GM12891 (cell line): ENCODE measurements around the gene FAM216A.

Experiments used
- DNase-seq: peaks from one replicate; pipeline ENCODE4 v3.0.0; 2011; ENCODE audit warnings: low spot score; ENCODE audit not compliant: insufficient read length
- FAIRE-seq: peaks from 2 replicates; lab custom pipeline; 2011; peaks lifted over from hg19 to GRCh38; lab: Jason Lieb, UNC
- PAX5 ChIP-seq: IDR thresholded peaks from 2 replicates; pipeline ENCODE4 v1.6.1; 2011; ENCODE audit warnings: low read length, moderate library complexity, mild to moderate bottlenecking; ENCODE audit not compliant: insufficient read depth, severe bottlenecking
- POLR2A ChIP-seq: IDR thresholded peaks from 2 replicates; pipeline ENCODE4 v1.6.1; 2011; ENCODE audit warnings: low read depth, low read length, control low read depth
- POLR2AphosphoS5 ChIP-seq: IDR thresholded peaks from 2 replicates; pipeline ENCODE4 v1.6.1; 2011; ENCODE audit warnings: low read depth, low read length, control low read depth
- POU2F2 ChIP-seq: IDR thresholded peaks from 2 replicates; pipeline ENCODE4 v1.6.1; 2011; ENCODE audit warnings: low read depth, mild to moderate bottlenecking, control low read depth, low read length, moderate library complexity
- SPI1 ChIP-seq: IDR thresholded peaks from 2 replicates; pipeline ENCODE4 v1.6.1; 2011; ENCODE audit warnings: low read depth, low read length, control low read depth
- TAF1 ChIP-seq: IDR thresholded peaks from 2 replicates; pipeline ENCODE4 v1.6.1; 2011; ENCODE audit warnings: low read depth, low read length, control low read depth

The FAM216A gene

DNA sequence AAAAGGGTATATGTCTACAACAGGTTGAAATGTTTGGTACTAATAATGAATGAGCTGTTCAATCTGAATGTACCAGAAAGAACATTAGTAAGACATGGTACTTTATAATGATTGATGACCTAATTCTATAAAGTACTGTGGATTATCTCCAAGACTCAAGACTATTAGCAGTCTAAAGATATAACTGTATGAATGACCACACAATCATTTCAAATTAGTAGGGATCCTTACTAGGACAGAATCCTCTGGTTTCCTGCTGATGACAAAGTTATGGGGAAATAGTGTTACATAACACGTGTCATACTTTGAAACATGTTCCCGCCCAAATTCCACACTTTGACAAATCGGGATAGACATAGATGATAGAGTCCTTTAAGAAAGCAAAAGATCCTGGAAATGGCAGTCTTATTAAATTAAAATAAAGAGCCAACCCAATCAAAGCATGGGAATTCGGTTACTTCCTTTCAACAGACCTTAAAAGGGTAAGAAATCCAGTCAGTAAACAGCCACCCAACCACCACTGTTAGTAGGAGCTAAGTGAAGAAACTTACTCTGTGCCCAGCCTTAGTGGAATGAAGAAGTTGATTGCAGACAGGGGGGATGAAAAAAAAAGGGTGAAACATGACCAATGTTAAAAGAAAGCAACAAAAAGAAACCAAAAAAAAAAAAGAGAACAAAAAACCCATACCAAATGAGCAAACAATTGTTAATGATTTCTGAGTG is 30.5 kb downstream of the FAM216A start:
- DNase-seq (no peak), FAIRE-seq (no peak)
- TF ChIP-seq POLR2A (no peak), TAF1 (no peak), POLR2AphosphoS5 (no peak), POU2F2 (no peak), PAX5 (no peak), SPI1 (no peak)

GRCh38 chr12:110501399-110501751 is 32.7 kb downstream of the FAM216A start:
- DNase-seq (peak; percentile 16), FAIRE-seq (peak; percentile 71)
- TF ChIP-seq PAX5, result no peak
- TF ChIP-seq POU2F2, result peak; percentile 31; the same call in 1 of the 2 replicates
- TF ChIP-seq TAF1, result no peak
- TF ChIP-seq POLR2A, result peak; percentile 72; the same call in 1 of the 2 replicates

DNA sequence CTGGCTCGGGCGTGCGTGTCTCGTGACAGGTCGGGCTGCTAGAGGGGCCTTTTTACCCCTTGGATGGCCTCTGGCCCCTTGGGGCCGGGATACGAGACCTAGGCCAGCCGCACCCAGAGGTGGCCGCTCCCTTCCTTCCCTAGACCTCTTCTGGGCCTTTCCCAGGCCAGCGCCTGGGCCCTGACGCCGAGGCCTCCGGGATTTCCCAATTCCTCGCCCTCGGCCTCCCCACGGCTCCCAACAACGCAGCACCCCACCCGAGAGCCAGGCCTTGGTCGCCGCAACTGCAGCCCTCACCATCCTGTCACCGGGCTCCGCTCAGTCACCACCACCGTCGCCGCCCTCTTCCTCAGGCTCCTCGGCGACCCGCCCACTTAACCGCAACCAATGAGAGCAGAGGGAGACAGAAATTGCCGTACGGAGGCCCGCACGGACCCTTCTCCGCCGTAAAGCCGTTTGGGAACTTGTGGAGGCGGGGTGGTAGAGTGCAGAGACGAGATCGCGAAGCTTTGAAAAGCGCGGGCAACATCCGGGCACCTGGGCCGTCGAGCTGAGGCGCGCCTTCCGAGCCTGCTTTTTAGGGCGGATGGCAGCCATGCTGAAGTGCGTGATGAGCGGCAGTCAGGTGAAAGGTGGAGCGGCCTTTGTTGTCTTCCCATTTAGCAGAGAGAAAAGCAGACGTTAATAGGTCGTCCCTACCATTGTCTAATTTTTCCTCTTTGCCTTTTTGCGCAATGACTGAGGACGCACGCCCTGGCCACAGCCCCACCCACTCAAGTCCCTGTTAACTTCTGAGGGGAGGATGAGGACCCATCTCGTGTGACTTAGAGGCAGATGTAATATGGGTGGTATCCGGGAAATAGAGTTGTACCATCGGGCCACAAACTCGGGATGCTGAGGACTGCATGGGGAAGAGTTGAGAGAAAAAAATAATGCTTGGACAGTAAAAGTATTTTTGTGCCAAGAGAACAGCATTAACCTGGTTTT is 33.4 kb downstream of the FAM216A start, which contains the start of the genes RAD9B and VPS29:
Gene RAD9B, plus strand, starts transcription at position 580 of the 987 bp plus-strand sequence. Its CDS starts 7 bp downstream, at position 587.
Gene VPS29, minus strand, starts transcription at position 360 of the 987 bp plus-strand sequence. Its CDS starts 60 bp downstream, at position 300.
- TF ChIP-seq POLR2AphosphoS5 (peak; percentile 95), POU2F2 (peak; percentile 78; the same call in 1 of the 2 replicates), PAX5 (no peak), SPI1 (0 out of 2 replicates have a peak, but pooled peaks have one; percentile 8), TAF1 (peak; percentile 89), POLR2A (peak; percentile 96)
- DNase-seq (peak; percentile 81), FAIRE-seq (peak; percentile 96)

GRCh38 chr12:110503432-110503831 is 34.8 kb downstream of the FAM216A start:
- no peak for DNase-seq
- no peak for FAIRE-seq
- no peak for TF ChIP-seq PAX5
- no peak for TF ChIP-seq POLR2AphosphoS5
- TF ChIP-seq POU2F2, result no peak

DNA sequence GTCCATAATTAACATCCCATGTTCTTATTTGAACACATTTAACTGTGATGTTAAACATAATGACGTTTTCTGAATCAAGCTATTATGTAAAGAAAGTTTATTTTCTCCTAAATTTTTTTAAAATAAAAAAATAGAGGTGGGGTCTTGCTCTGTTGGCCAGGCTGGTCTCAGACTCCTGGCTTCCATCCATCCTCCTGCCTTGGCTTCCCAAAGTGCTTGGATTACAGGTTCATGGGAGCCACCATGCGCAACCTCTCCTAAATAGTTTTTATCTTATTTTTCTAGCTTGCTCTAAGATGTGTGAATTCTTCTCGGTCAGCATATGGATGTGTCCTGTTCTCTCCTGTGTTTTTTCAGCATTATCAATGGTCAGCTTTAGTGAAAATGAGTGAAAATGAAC is 36.7 kb downstream of the FAM216A start:
- FAIRE-seq (no peak), DNase-seq (no peak)
- TF ChIP-seq TAF1 (no peak), SPI1 (no peak), PAX5 (no peak), POLR2A (no peak), POLR2AphosphoS5 (no peak), POU2F2 (no peak)

GRCh38 chr12:110508071-110508586 is 39.5 kb downstream of the FAM216A start:
- DNase-seq, result no peak
- no peak for TF ChIP-seq SPI1
- no peak for TF ChIP-seq PAX5
- no peak for TF ChIP-seq POLR2AphosphoS5
- TF ChIP-seq TAF1, result no peak
- no peak for TF ChIP-seq POLR2A
- no peak for TF ChIP-seq POU2F2
- FAIRE-seq, result peak; percentile 80

GRCh38 chr12:110513842-110514241 is 45.2 kb downstream of the FAM216A start:
- FAIRE-seq (no peak), DNase-seq (no peak)
- TF ChIP-seq SPI1, result no peak
- no peak for TF ChIP-seq POU2F2
- TF ChIP-seq TAF1, result no peak
- no peak for TF ChIP-seq PAX5
- no peak for TF ChIP-seq POLR2AphosphoS5
- TF ChIP-seq POLR2A, result no peak

DNA sequence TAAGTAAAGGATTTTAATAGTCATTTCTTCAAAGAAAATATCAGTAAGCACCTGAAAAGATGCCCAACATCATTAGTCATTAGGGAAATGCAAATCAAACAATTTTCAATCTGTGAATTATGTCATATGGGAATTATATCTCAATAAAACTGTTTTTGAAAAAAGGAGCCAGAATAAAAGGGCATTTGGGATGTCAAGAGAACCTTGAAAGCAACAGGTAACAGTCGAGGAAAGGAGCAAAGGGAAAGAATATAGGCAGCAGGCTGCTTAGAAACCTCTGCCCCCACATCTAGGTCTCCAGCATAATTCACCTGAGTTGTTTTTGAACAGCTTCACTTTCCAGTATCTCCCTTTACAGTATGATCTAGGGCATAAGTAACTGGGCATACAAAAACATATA is 45.7 kb downstream of the FAM216A start:
- DNase-seq (no peak), FAIRE-seq (no peak)
- no peak for TF ChIP-seq TAF1
- no peak for TF ChIP-seq PAX5
- no peak for TF ChIP-seq POLR2AphosphoS5
- TF ChIP-seq POU2F2, result no peak
- TF ChIP-seq SPI1, result no peak
- TF ChIP-seq POLR2A, result no peak
